GM18508 (cell line): ENCODE results near the gene POLR3E.
"Not testable (repeated sequence)": the region's sequence is repeated elsewhere in the genome, so short reads cannot be mapped to it uniquely, and the experiment has no call there.

Experiments used
- ATAC-seq: cut with Tn5 transposase; IDR thresholded peaks from one replicate; pipeline ENCODE4 v1.9.1; 2021; ENCODE audit warnings: moderate number of reproducible peaks; ENCODE audit not compliant: insufficient read depth, unreplicated experiment

Gene POLR3E

DNA sequence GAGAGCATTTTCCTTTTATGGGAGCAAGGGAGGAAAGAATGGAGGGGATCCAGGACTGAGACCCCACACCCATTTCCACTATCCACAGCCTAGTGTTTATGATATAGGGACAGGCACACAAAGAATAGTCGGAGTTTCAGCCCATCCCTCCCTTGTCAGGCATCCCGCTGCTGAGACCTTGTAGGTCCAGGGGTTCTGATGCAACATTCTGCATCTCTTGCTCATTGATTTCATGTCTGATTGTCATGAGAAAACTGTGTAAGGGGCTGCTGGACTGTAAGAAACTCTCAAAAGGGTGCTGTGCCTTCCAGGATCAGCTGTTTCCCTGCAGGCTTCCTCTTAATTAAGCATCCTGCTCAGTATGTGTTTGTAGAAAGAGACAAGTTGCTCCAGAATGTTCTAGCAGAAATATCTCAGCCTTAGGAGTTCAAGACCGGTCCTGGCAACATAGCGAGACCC, 5.3 kb upstream of the POLR3E start:
- ATAC-seq = no peak

DNA sequence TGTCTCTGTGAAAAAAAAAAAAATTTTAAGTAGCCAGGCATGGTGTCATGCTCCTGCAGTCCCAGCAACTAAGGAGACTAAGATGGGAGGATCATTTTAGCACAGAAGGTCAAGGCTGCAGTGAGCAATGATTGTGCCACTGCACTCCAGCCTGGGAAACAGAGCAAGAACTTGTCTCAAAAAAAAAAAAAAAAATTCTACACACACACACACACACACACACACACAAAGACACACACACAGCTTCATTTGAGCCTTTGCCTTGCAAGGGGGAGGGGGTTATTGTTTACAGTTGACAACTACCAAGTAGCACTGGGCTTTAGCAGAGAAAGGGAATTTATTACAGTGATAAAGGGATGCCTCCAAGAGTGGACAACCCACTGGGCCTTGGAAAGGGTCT, 4.9 kb upstream of the POLR3E start:
- no peak for ATAC-seq

DNA sequence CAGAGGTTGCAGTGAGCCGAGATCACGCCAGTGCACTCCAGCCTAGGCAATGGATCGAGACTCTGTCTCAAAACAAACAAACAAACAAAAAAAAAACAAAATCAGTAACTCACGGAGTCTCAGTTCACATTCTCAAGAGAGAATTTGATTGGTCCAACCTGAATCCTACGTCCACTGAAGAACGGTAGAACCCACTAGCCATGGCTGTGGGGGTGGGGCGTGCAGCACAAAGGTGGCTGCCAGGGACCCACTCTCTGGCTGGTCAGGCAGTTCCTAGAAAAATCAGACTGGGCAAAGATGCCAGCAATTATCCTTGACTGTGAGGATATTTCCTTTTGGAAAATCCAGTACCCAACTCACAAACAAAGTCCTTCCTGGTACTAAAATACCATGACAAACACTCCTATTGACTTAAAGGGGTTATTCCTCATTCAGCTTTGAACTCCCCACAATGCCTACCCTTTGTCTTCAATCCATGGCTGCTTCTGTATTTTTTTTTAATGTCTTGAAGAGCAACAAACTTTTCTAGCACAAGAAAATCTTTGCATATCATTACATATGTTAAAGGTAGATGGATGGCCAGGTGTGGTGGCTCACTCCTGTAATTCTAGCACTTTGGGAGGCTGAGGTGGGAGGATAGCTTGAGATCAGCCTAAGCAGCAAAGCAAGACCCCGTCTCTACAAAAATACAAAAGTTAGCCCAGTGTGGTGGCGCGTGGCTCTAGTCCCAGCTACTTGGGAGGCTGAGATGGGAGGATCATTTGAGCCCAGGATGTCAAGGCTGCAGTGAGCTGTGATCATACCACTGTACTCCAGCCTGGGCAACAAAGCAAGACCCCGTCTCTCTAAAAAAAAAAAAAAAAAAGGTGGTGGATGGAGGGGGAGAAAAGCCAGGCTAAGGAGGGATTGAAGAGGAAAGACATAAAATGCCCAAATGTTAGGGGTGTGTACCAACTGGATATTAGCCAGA, 3.8 kb upstream of the POLR3E start:
- ATAC-seq = no peak

DNA sequence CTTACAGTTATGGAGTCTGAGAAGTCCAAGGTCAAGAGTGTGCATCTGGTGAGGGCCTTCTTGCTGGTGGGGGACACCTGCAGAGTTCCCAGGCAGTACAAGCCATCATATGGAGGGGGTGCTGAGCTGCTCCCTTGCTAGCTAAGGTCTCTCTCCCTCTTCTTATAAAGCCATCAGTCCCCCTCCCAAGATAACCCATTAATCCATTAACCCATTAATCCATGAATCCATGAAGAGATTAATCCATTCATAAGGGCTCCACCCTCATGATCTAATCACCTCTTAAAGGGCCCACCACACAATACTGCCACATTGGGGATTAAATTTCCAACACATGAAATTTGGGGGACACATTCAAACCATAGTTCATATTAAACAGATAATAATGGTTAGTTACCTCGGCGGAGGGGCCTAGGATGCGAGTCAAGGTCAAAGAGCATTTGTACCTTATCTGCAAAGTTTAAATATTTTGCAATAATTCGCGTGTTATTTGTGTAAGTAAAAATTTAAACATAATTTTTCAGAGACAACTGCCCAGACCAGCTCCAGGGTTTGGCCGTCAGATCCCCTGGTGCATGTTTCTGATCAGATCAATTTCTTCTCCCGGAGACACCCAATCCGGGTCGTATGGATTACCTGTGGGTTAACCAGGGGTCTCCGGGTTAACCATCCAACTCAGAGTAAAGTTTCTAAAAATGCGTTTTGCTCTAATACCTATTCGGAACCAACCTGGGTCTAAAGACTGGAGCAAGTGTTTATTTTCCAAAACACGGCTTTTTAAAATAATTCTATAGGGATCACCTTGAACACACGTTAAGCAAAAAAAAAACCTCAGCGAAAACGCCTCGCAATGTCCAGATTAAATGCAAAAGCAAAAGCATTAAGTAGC, 740 bp upstream of the POLR3E start:
- no peak for ATAC-seq

DNA sequence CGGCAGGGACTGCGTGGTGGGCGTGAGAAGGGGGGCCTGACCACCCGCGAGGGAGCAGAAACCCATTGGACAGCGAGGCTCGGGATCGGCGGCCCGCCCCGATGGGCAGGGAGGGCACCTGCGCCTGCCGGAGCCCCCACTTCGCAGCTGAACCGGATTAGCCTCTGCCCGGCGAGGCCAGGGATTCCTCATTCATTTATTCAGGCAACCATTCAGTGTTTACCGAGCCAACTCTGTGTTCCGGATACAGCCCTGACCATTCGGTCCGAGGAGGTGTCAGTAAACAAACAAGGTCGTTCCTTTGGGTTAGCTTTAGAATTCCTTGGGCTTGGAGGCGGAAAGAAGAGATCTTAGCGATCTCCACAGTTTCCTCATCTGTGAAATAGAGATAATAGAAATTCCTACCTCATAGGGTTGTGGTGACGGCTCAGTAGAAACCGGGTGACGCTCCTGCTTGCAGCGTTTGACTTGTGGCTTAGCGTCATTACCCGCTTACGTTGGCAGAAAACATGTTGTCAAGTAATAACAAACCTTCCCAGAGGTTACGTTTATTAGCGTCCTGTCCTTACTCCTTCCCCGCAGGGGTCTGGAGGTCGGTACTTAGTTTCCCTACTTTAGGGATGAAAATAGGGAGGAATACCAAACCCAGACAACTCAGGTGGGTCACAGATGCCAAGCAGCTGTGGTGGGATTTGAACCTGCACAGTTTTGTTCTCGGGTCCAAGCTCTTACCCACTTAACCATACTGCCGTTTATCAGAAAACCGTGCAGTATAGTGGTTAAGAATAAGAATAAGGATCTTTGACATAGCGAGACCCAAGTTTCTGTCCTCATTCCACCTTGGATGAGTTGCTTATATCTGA, 893 bp downstream of the POLR3E start:
- no peak for ATAC-seq

DNA sequence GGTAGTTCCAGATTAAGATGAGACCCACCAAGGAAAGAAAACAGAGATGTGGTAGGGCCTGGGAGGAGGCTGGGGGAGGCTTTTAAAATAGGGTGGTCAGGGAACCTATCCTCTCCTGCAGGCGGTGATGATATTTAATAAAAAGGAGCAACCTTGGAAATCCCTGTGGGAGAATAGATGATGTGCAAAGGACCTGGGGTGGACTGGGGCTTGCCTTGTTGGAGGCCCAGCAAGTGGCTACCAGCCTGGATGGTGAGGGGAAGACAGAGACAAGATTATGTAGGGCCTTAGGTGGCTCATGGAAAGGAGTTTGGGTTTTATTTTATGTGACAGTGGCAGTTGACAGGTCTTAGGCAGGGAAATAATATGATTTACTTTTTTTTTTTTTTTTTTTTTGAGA, 1.8 kb downstream of the POLR3E start:
- no peak for ATAC-seq

DNA sequence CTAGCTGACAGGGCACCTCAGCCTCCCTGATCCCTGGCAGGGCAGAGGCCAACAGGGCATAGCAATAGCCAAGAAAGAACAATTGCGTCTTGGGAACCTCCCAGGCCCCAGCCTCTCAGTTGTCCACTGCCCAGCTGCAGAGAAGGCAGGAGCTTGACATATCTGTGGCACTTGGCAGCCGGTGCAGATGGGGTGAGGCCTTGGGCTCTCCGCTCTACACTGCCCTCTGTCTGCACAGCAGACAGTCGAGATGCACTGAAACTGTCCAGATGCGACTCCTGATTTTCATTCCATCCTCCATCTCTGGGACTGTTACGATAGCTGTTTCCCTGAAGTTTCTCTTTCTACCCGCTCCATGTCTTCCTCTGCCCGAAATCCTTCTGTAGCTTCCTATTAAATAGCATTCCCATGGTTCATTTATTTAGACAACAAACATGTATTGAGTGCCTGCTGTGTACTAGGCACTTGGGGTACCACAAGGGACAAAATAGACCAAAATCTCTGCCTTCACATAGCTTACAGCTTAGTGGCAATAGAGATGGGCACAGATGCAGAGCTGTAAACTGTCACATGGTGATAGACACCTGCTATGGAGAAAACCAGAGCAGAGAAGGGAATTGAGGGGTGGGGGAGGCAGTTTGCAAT, 3.3 kb downstream of the POLR3E start:
- no peak for ATAC-seq

DNA sequence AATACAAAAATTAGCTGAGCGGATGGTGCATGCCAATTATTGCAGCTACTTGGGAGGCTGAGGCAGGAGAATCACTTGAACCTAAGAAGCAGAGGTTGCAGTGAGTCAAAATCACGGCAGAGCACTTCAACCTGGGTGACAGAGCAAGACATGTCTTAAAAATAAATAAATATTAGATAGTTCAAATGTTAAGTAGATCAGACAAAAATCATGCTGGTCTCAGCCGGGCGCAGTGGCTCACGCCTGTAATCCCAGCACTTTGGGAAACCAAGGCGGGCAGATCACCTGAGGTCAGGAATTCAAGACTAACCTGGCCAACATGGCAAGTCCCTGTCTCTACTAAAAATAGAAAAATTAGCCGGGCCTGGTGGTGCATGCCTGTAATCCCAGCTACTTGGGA, 4.2 kb downstream of the POLR3E start:
- not testable (repeated sequence) for ATAC-seq

DNA sequence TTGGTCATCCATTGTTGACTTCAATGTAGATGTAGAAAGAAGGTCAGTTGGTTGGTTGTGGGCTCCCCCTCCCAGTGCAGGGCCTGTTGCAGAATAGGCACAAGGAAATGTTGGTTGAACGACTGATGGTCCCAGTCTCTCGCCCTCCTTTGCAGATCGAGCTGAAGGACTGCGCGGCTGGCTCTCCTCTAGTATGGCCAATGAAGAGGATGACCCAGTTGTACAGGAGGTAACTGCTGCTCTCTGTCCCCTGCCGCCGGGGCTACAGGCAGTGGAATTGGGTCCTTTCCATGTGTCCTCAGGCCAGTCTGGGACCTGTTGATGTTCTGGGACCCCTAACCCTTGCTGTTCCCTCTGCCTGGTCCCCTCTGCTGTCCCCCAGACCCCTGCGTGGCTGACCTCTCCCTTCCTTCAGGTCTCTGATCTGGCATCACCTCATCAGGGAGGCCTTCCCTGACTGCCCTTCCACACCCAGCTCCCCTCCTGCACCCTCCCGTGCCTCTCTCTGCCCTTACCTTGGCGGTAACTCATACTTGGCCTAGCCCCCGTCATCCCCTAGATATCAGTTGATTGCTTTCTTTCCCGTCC, 5.7 kb downstream of the POLR3E start:
- no peak for ATAC-seq

DNA sequence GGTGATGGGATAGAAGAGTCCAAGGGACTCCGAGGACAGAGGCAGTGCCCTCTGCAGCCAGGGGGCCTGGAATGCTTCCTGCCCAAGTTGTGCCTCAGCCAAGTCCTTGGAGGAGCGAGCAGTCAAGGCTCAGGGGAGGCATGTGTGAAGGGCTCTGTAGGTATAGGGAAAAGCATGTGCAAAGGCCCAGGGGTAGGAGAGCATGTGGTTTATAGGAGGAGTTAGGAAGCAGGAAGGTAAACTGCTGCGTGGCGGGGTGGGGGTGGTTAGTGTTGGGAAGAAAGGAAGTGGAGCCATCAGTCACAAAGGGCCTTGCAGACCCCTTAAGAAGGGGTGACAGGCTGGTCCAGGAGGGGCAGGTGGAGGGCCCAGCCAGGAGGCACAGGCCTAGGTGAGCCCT, 7.2 kb downstream of the POLR3E start:
- no peak for ATAC-seq

DNA sequence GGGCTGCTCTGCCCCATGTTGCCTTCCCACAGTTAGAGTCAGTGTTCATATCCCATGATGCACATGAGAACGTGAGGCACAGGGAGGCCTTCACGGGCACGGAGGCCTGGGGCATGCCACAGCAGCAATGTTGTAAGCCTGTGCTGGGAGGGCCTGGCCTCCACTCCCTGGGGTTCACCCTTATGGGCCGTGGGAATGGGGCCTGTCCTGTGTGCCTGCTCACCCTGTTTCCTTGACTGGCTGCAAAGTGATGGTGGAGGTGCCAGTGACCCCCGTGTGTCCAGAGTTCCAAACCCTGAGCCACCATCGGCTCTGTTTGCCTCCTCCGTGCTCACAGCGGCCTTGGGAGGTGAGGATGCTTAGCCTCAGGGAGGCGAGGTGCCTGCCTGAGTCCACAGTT, 9.6 kb downstream of the POLR3E start:
- ATAC-seq = no peak

DNA sequence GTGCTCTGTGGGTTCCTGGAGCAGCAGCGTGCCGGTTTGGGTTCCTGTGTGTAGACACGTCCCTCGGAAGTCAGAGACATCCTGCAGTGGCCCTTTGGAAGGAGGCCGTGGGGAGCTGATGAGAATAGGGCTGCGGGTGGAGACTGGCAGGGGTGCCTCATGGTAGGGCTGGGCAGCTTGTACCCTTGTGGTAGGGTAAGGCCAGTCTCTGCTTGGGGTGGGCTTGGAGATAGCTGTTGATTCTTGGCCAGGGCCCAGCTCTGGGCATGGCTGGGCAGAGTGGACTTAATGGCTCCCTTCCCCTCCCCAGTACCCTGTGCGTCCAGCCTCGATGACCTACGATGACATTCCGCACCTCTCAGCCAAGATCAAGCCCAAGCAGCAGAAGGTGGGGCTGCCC, 10.6 kb downstream of the POLR3E start:
- no peak for ATAC-seq

DNA sequence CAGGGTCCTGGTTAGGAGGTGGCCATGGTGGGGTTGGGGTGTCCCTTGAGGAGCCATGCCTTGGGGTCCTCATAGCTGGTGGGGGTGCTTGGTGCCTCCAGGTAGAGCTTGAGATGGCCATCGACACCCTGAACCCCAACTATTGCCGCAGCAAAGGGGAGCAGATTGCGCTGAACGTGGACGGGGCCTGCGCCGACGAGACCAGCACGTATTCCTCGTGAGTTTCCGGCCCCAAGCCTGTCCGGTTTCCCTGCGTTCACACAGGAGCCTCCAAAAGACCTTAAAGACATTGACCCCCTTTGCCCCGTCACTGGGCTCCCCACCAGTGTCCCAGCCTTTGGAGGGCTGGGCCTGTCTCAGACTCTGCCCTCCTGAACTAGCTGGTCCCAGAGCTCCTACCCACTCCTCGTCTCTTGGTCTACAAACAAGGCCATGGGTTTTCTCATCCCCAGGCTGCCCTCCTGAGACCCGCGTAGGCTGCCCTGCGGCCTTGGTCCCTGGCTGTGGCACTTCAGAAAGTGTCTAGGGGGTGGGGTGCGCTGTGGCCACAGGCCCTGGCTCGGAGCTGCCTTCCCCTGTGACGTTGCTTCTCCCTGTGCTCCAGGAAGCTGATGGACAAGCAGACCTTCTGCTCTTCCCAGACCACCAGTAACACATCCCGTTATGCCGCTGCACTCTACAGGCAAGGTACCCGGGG, 11.8 kb downstream of the POLR3E start:
- no peak for ATAC-seq

DNA sequence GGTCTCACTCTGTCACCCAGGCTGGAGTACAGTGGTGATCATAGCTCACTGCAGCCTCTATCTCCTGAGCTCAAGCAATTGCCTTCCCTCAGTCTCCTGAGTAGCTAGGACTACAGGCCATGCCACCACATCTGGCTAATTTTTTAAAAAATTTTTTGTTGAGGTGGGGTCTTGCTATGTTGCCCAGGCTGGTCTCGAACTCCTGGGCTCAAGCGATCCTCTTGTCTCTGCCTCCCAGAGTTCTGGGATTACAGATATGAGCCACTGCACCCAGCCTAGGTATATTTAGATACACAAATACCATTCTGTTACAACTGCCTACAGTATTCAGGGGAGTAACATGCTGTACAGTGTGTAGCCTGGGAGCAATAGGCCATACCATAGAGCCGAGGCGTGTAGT, 14.3 kb downstream of the POLR3E start:
- no peak for ATAC-seq

DNA sequence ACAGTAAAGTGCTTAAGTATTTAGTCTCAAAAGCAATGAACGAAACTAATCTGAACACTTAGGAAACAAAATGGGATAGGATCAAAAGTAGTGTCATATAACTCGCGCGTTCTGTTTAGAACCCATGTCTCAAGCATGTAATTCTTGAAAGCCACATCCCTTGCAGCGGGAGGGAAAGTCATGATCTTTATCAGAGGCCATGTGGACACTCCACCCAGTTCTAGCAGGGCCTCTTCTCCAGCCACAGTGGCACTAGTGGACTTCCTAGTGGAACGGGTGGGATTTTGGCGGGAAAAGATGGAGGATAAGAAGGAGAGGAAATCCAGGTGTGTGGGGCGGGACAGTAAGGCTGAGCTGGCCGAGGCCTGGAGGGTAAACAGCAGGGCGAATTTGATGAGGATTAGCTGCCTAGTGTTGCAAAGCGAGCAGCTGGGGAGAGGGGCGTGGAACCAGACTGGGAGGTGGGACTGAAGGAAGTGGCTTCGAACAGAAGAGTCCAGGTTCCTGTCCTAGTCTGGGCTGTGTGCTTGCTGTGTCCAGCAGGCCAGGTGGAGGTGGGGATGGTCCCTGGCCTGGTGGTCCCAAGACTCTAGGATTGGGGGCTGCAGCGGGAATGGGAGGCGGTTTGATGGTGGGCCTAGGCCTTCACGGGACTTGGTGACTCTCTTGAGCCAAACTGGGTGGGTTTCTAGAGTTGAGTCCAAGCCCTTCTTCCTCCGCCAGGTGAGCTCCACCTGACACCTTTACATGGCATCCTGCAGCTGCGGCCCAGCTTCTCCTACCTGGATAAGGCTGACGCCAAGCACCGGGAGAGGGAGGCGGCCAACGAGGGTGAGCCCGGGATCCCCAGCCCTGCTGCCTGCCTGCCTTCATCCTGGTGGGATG, 15.9 kb downstream of the POLR3E start:
- no peak for ATAC-seq

DNA sequence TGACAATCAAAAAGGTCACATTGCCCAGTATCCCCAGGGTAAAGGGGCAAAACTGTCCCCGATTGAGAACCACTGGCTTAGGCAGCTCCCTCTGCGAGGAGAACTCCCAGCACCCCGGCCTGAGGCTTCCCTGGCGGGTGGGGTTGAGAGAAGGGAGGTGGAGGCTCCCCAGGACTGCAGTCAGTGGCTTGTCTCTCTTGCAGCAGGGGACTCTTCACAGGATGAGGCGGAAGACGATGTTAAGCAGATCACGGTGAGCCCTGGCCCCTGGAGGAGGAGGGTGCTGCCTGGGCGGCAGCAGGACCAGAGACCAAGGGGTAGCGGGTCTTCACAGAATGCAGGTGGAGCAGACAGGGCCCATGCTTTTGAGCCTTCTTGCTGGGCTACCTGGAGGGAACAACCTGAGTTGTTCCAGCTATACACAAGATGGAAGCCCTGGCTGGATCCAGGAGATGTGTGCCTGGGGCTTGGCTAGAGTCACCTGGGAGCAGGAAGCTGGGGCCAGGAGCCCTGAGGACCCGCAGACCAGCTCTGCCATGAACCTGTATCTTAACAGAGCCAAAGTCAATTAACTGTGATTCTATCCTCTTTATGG, 16.8 kb downstream of the POLR3E start:
- ATAC-seq = no peak
